GM12875 (cell line): ENCODE data around the gene EPHB2.
"Not testable (repeated sequence)": the region's sequence is repeated elsewhere in the genome, so short reads cannot be mapped to it uniquely, and the experiment has no call there.

ENCODE experiments used
- H3K4me3 ChIP-seq: one replicate; pipeline ENCODE4 v1.5.1; 2011; ENCODE audit warnings: low read depth, low read length, control low read depth
- TF ChIP-seq, protein P1 (sequence below): IDR thresholded peaks from 2 replicates; pipeline ENCODE4 v1.5.1; 2011; ENCODE audit warnings: low read depth, mild to moderate bottlenecking, control low read depth, inconsistent platforms, low read length, moderate library complexity, borderline replicate concordance; ENCODE audit not compliant: insufficient read depth

EPHB2 gene

DNA sequence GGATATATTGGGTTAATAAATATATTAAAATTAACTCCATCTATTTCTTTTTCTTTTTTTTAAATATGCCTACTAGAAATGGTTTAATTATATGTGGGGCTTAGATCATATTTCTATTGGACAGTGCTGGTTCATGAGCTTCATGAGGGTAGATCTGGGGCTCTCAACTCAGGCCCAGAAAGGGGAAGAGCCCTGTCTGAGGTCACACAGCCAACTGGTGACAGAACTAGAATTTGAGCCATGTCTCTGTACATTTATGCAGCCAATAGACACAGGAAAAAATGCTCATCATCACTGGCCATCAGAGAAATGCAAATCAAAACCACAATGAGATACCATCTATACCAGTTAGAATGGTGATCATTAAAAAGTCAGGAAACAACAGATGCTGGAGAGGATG lies 5.1 kb upstream of the EPHB2 start:
- TF ChIP-seq, protein P1, sequence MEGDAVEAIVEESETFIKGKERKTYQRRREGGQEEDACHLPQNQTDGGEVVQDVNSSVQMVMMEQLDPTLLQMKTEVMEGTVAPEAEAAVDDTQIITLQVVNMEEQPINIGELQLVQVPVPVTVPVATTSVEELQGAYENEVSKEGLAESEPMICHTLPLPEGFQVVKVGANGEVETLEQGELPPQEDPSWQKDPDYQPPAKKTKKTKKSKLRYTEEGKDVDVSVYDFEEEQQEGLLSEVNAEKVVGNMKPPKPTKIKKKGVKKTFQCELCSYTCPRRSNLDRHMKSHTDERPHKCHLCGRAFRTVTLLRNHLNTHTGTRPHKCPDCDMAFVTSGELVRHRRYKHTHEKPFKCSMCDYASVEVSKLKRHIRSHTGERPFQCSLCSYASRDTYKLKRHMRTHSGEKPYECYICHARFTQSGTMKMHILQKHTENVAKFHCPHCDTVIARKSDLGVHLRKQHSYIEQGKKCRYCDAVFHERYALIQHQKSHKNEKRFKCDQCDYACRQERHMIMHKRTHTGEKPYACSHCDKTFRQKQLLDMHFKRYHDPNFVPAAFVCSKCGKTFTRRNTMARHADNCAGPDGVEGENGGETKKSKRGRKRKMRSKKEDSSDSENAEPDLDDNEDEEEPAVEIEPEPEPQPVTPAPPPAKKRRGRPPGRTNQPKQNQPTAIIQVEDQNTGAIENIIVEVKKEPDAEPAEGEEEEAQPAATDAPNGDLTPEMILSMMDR = no peak
- no peak overlapping the region for H3K4me3 ChIP-seq

DNA sequence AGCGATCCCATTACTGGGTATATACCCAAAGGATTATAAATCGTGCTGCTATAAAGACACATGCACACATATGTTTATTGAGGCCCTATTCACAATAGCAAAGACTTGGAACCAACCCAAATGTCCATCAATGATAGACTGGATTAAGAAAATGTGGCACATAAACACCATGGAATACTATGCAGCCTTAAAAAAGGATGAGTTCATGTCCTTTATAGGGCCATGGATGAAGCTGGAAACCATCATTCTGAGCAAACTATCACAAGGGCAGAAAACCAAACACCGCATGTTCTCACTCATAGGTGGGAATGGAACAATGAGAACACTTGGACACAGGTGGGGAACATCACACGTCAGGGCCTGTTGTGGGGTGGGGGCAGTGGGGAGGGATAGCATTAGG lies 4.5 kb upstream of the EPHB2 start:
- H3K4me3 ChIP-seq = not testable (repeated sequence)

DNA sequence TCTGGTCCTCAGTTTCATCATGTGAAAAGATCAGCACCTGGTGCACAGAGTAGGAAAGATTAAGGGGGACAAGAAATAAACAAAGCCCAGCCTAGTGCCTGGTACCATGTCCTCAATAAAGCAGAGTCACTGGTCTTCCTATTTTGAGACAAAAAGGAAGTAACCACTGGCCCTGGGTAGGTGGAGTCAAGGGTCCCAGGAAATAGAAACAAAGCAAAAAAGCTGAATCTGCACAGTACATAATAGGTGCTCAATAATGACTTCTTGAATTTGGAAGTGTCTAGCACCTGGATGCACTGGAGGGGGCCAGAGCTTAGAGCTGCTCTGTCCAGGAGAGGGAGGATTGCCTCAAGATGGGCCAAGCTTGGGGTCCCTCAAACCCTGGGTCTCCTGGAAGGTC lies 1.9 kb upstream of the EPHB2 start:
- TF ChIP-seq, protein P1 = no peak
- no peak overlapping the region for H3K4me3 ChIP-seq

DNA sequence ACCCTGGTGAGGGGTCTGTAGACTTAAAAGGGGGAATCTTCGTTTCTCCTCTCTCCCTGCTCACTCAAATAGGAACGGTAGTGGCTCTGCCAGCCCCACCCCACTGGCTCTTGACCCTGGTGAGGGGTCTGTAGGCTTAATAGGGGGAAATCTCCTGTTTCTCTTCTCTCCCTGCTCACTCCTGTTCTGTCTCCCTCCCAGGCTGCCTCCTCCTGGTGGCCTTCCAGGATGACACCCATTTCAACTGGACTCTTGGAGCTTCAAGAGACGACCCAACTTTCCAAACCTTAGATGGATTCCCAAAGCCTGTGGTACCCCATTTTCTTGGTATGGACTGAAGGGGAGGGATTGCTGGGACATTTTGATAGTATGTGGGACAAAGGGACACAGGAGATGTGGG lies 1.4 kb upstream of the EPHB2 start:
- H3K4me3 ChIP-seq = no peak overlapping the region
- TF ChIP-seq, protein P1 = no peak

DNA sequence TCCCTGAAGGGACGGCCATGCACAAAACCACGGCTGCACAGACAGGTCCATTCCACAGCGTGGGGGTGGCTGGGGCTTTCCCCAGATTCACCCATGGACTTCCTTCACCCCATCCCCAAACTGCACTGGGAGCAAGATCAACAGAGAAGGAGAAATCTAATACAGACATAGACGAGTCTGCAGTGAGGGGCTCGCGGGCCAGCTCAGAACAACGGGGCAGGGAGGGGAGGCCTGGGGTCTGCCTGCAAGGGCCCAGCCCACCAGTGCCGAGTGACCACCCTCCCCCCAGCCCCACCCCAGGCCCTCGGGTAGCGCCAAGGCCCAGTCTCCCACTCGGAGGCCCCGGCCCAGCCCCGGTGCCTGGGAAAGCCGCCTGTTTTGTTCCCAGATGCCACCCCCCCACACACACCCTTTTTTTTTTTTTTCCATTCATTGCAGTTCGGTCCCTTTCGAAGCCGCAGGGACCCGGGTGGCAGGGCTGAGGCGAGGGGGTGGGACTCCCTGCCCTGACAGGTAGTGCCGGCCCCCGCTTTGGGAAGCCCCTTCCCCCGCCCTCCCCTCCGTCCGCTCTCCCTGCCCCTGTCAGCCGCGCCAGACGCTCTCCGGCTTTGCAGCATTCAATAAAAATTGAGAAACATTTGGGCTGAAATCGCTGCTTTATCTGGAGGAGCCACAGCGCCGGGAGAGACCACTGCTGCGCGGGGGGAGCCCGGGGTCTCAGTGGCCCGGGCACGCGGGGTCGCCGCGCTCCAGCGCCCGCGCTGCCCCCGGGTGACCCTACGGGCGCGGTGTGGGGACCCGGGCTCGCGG lies 543 bp upstream of the EPHB2 start:
- TF ChIP-seq, protein P1 = no peak
- H3K4me3 ChIP-seq = no peak overlapping the region

DNA sequence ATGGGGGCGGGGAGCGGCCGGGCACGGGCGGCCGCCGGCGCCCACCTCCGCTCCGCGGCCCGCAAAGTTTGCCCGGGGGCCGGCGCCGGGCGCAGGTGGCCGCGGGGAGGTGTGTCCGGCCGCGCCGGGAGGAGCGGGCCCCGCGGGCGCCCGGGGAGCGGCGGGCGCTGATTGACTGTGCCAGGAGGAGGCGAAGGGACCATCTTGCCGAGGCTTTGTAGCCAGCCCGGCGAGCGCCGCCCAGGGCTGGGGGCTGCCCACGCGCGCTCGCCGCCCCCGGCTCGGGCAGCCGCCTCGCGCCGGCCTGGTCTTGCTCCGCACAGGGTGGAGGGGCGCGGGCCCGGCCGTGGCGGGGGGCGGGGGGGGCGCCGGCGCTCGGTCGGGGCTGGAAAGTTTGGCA lies 432 bp downstream of the EPHB2 start:
- TF ChIP-seq, protein P1 = no peak
- H3K4me3 ChIP-seq = no peak overlapping the region

DNA sequence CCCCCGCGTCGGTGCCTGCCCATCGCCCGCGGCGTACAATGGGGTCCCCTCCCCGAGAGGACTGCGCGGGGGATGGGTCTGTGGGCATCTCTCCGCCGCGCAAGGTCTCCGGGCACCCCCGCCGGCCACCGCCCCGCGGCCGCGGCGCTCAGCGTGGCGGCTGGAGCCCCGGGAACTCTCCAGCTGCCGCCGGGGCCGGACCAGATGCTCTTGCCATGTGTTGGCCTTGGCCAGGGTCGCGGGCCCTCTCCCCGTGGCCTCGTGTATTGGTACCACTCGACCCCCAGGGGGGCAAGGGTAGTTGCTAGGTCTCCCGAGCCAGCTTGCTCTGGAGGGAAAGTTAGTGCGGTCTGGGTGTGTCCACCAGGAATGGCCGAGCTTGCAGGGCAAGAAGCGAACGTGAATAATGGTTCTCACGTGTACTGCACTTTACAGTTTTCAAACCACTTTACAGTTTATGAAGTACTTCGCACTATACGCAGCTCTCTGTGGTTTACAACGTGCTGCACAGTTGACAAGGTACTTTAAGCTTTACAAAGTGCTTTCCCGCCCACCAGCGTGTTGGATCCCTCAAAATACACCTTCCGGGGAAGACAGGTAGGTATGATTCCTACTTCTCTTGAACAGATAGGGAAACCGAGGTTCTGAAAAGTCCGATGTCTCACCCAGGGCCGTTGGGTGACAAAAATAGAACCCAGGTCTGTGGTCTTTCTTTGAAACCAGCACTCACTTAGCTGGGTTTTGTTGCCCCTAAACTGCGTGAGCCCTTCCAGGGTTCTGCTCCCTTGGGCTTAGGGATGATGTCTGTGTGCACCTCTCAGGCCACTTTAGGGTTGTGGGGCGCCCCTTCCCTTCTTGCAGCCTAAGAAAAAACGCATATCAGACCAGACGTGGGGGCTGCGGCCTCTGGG lies 1.2 kb downstream of the EPHB2 start:
- TF ChIP-seq, protein P1 = no peak

More for the DNA sequence above, 1.2 kb downstream of the EPHB2 start:
- H3K4me3 ChIP-seq = no peak overlapping the region
